GM23338 (cell line): ENCODE data around the gene ATP5F1A. TPM values are rescaled to one million over a fixed set of nuclear protein-coding genes. Genes with fewer than 3 reads are reported as not detected.
A peak's percentile ranks its signal among the peaks of the same experiment; 100 is the strongest.

Experiments used
- ATAC-seq: fragments of 200-7000 bp; cut with Tn5 transposase; 3 replicates; pipeline ENCODE4 v1.9.1; 2020
- DNase-seq: peaks from one replicate; pipeline ENCODE4 v3.0.0-alpha.2; 2015; ENCODE audit warnings: low spot score
- H2AFZ ChIP-seq: fragments of 200-600 bp; sonication (generic); 2 replicates; pipeline ENCODE4 v1.8.0; 2016; ENCODE audit warnings: antibody characterized with exemption, mild to moderate bottlenecking, moderate library complexity
- H3F3A ChIP-seq: fragments of 200-600 bp; sonication (generic); replicated peaks from 2 replicates; pipeline ENCODE4 v1.8.0; 2017; ENCODE audit warnings: antibody characterized with exemption, mixed run types, low read depth
- H3K27ac ChIP-seq: fragments of 200-600 bp; sonication (generic); 2 replicates; pipeline ENCODE4 v1.6.1; 2016; ENCODE audit warnings: low read depth
- H3K27me3 ChIP-seq: fragments of 200-600 bp; sonication (generic); 2 replicates; pipeline ENCODE4 v1.8.0; 2016; ENCODE audit warnings: mild to moderate bottlenecking, mixed run types, moderate library complexity; ENCODE audit not compliant: insufficient read depth
- H3K36me3 ChIP-seq: fragments of 200-600 bp; sonication (generic); 2 replicates; pipeline ENCODE4 v1.8.0; 2016; ENCODE audit warnings: mild to moderate bottlenecking; ENCODE audit not compliant: insufficient read depth
- H3K4me1 ChIP-seq: fragments of 200-600 bp; sonication (generic); 2 replicates; pipeline ENCODE4 v1.8.0; 2016; ENCODE audit warnings: mild to moderate bottlenecking, moderate library complexity; ENCODE audit not compliant: insufficient read depth
- H3K4me2 ChIP-seq: fragments of 200-600 bp; sonication (generic); 2 replicates; pipeline ENCODE4 v1.7.1; 2017; ENCODE audit warnings: mixed run types
- H3K4me3 ChIP-seq: fragments of 200-600 bp; sonication (generic); 2 replicates; pipeline ENCODE4 v1.6.1; 2016; ENCODE audit warnings: mixed run types
- H3K79me2 ChIP-seq: fragments of 200-600 bp; sonication (generic); replicated peaks from 2 replicates; pipeline ENCODE4 v1.8.0; 2017; ENCODE audit warnings: mild to moderate bottlenecking; ENCODE audit not compliant: insufficient read depth
- H3K9me2 ChIP-seq: fragments of 200-600 bp; sonication (generic); 2 replicates; pipeline ENCODE4 v1.8.0; 2017; ENCODE audit not compliant: insufficient read depth
- H4K20me1 ChIP-seq: fragments of 200-600 bp; sonication (generic); replicated peaks from 2 replicates; pipeline ENCODE4 v1.8.0; 2017; ENCODE audit warnings: mild to moderate bottlenecking; ENCODE audit not compliant: insufficient read depth
- H3K27ac Mint-ChIP-seq: 2 replicates; pipeline ENCODE4 v1.8.0; 2020; ENCODE audit warnings: inconsistent platforms, mild to moderate bottlenecking, moderate library complexity, mixed read lengths
- H3K27me3 Mint-ChIP-seq: 3 replicates; pipeline ENCODE4 v1.8.0; 2022; ENCODE audit warnings: low read depth, mild to moderate bottlenecking, moderate library complexity, mixed read lengths, inconsistent platforms; ENCODE audit not compliant: insufficient read depth, poor library complexity
- H3K36me3 Mint-ChIP-seq: 3 replicates; pipeline ENCODE4 v1.8.0; 2021; ENCODE audit warnings: low read depth, mild to moderate bottlenecking, inconsistent platforms, moderate library complexity, mixed read lengths
- H3K4me1 Mint-ChIP-seq: 3 replicates; pipeline ENCODE4 v1.8.0; 2020; ENCODE audit warnings: mild to moderate bottlenecking, inconsistent platforms, mixed read lengths
- H3K4me3 Mint-ChIP-seq: 3 replicates; pipeline ENCODE4 v1.8.0; 2021; ENCODE audit warnings: moderate library complexity, mild to moderate bottlenecking, inconsistent platforms, mixed read lengths
- H3K9me3 Mint-ChIP-seq: 3 replicates; pipeline ENCODE4 v1.8.0; 2020; ENCODE audit warnings: moderate library complexity, mild to moderate bottlenecking, inconsistent platforms, mixed read lengths
- CREB1 ChIP-seq: fragments of 250-450 bp; sonication (Bioruptor Pico); IDR thresholded peaks from 2 replicates; pipeline ENCODE4 v1.5.0; 2020; ENCODE audit warnings: low read depth, mild to moderate bottlenecking, moderate library complexity
- CTCF ChIP-seq, 2 experiments: fragments of 200-600 bp in 1 of 2; sonication (generic) in 1 of 2; conservative IDR thresholded peaks; 2 replicates each; pipeline versions ENCODE4 v1.5.1 to v1.6.1; 2016 to 2017; ENCODE audit warnings: antibody characterized with exemption in 2 of 2, low read depth in 2 of 2, mild to moderate bottlenecking in 2 of 2, moderate library complexity in 1 of 2
- EZH2 ChIP-seq: fragments of 200-600 bp; sonication (generic); IDR thresholded peaks from one replicate; pipeline ENCODE4 v1.8.0; 2017; ENCODE audit warnings: antibody characterized with exemption, mild to moderate bottlenecking, low read depth; ENCODE audit not compliant: unreplicated experiment
- EZH2phosphoT487 ChIP-seq: fragments of 200-600 bp; sonication (generic); IDR thresholded peaks from one replicate; pipeline ENCODE4 v1.8.1; 2018; ENCODE audit warnings: antibody characterized with exemption; ENCODE audit not compliant: unreplicated experiment
- JUNB ChIP-seq: IDR thresholded peaks from one replicate; pipeline ENCODE4 v1.6.1; 2016; ENCODE audit warnings: antibody characterized with exemption; ENCODE audit not compliant: unreplicated experiment
- NANOG ChIP-seq: IDR thresholded peaks from 2 replicates; pipeline ENCODE4 v1.6.1; 2016; ENCODE audit warnings: antibody characterized with exemption, borderline replicate concordance
- REST ChIP-seq: IDR thresholded peaks from one replicate; pipeline ENCODE4 v1.6.1; 2018; ENCODE audit warnings: antibody characterized with exemption; ENCODE audit not compliant: unreplicated experiment
- STAT1 ChIP-seq: IDR thresholded peaks from one replicate; pipeline ENCODE4 v1.6.1; 2016; ENCODE audit warnings: antibody characterized with exemption; ENCODE audit not compliant: unreplicated experiment
- ZNF114 ChIP-seq: fragments of 250-450 bp; sonication (Bioruptor Pico); IDR thresholded peaks from 2 replicates; pipeline ENCODE4 v1.5.0; 2020; ENCODE audit warnings: mild to moderate bottlenecking, moderate library complexity
- ZNF331 ChIP-seq: fragments of 250-450 bp; sonication (Bioruptor Pico); IDR thresholded peaks from 2 replicates; pipeline ENCODE4 v1.5.0; 2020; ENCODE audit warnings: low read depth, mild to moderate bottlenecking, moderate library complexity
- polyA plus RNA-seq: library from polyadenylated mRNA; unstranded; fragments of >200 nt; fragmentation: Nextera tagmentation; extraction: Ambion mirVana; gene quantifications from 2 replicates; pipeline ENCODE4 v1.2.1, GENCODE V29; 2016
- total RNA-seq: library from RNA; depleted of rRNA; stranded (reverse); fragments of >200 nt; shearing (Covaris generic); gene quantifications from 2 replicates; pipeline ENCODE4 v1.2.3, GENCODE V29; 2014
- TF ChIP-seq, protein P1 (sequence below): IDR thresholded peaks from 2 replicates; pipeline ENCODE4 v1.6.1; 2016; ENCODE audit warnings: antibody characterized with exemption

The ATP5F1A gene
- total and polyA plus RNA-seq, 2 experiments from 2014 or later = 353 to 822 TPM

GRCh38 chr18:46060359-46060841 lies 37.7 kb downstream of the ATP5F1A start:
- Mint-ChIP-seq H3K36me3 (no peaks in the 10 kb centered on the region), H3K4me3 (no peak overlapping the region), H3K9me3 (no peaks in the 10 kb centered on the region), H3K4me1 (no peaks in the 10 kb centered on the region), H3K27me3 (peaks cover 8% of the 10 kb centered on the region), H3K27ac (no peak overlapping the region)
- no peaks in the 10 kb centered on the region for H3K27me3 ChIP-seq
- H3F3A ChIP-seq = no peaks in the 10 kb centered on the region
- no peak for TF ChIP-seq CREB1 (CRISPR knock-in tag)
- TF ChIP-seq NANOG = no peak
- TF ChIP-seq EZH2 = no peak
- TF ChIP-seq ZNF331 (CRISPR knock-in tag) = no peak
- TF ChIP-seq CTCF (conservative IDR thresholded peaks at IDR 0.05; ENCODE audit: low read depth in 2 of 2) = no peak
- TF ChIP-seq REST = no peak
- TF ChIP-seq STAT1 = no peak
- TF ChIP-seq, protein P1, sequence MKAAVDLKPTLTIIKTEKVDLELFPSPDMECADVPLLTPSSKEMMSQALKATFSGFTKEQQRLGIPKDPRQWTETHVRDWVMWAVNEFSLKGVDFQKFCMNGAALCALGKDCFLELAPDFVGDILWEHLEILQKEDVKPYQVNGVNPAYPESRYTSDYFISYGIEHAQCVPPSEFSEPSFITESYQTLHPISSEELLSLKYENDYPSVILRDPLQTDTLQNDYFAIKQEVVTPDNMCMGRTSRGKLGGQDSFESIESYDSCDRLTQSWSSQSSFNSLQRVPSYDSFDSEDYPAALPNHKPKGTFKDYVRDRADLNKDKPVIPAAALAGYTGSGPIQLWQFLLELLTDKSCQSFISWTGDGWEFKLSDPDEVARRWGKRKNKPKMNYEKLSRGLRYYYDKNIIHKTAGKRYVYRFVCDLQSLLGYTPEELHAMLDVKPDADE = no peak
- TF ChIP-seq EZH2phosphoT487 = no peak
- TF ChIP-seq ZNF114 (CRISPR knock-in tag) = no peak
- TF ChIP-seq JUNB = no peak
- ATAC-seq (no peak), DNase-seq (no peak)
- H3K4me3 ChIP-seq = no peak overlapping the region
- no peaks in the 10 kb centered on the region; the same call in 1 of the 2 replicates for H3K36me3 ChIP-seq
- H3K4me2 ChIP-seq = no peak overlapping the region
- no peaks in the 10 kb centered on the region; the same call in 1 of the 2 replicates for H4K20me1 ChIP-seq
- H3K79me2 ChIP-seq = no peaks in the 10 kb centered on the region
- H2AFZ ChIP-seq = 0 out of 2 replicates have a peak overlapping the region, but pooled peaks have one; percentile 28
- no peaks in the 10 kb centered on the region for H3K9me2 ChIP-seq
- H3K27ac ChIP-seq = no peak overlapping the region
- H3K4me1 ChIP-seq = no peaks in the 10 kb centered on the region
